ENCODE results near the gene NIT2.

Gene NIT2

DNA sequence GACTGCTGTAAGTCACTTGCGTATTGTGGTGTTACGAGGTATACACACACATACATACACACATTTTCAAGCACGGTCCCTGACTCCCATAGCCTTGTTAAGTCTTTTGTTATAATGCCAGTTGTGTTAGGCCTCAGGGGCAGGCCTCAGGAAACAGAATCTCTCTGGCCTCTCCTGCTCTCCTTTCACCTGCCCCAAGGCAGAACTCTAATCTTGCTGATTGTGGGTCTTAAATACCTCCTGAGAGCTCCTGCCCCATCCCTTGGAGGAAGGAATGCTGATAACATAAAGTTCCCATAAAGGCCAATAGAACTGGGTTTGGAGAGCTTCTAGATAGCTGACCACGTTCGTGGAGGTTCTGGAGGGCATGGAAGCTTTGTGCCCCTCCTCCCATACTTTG lies 3.9 kb upstream of the NIT2 start:
- Histone ChIP-seq H3K27me3 (ENCODE audit: insufficient read depth, poor library complexity, severe bottlenecking) (no peaks in the 10 kb centered on the region), H3K4me3 (replicated peaks; ENCODE audit: insufficient read depth, low read length) (no peak overlapping the region), H3K27ac (replicated peaks) (no peak overlapping the region)
- no peak for DNase-seq (ENCODE audit: low read depth in 1 of 2, low spot score in 1 of 2)
- TF ChIP-seq GABPA (IDR thresholded peaks at IDR 0.05; ENCODE audit: low read depth) (no peak), CTCF (IDR thresholded peaks at IDR 0.05; ENCODE audit: insufficient read depth, low read length) (no peak), SPI1 (IDR thresholded peaks at IDR 0.05; ENCODE audit: borderline replicate concordance, low read depth) (no peak), POLR2AphosphoS5 (IDR thresholded peaks at IDR 0.05; ENCODE audit: low read depth) (no peak)

DNA sequence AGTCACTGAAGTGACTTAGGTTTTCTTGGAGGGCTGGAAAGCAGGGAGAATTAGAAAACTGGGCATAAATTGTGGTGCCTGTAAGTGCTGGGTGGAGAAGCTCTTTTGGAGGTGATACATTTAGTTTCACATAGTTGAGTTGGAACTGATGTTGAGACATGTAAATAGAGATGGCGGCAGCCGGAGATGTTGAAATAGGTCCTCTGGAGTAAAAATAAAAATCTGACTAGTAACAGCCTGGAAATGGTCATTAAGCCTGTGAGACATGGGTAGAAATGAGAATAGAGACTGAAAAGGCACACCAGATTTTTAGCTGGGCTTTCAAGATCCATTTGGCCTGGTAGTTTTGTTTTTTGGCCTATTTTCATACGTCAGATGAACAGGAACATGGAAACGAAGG lies 2.9 kb upstream of the NIT2 start:
- TF ChIP-seq CTCF (IDR thresholded peaks at IDR 0.05; ENCODE audit: insufficient read depth, low read length) (no peak), SPI1 (IDR thresholded peaks at IDR 0.05; ENCODE audit: borderline replicate concordance, low read depth) (no peak), POLR2AphosphoS5 (IDR thresholded peaks at IDR 0.05; ENCODE audit: low read depth) (no peak), GABPA (IDR thresholded peaks at IDR 0.05; ENCODE audit: low read depth) (no peak), REST (IDR thresholded peaks at IDR 0.05; ENCODE audit: insufficient replicate concordance, low read depth) (no peak)
- H3K27me3 ChIP-seq (ENCODE audit: insufficient read depth, poor library complexity, severe bottlenecking), result no peaks in the 10 kb centered on the region
- H3K4me3 ChIP-seq (replicated peaks; ENCODE audit: insufficient read depth, low read length), result no peak overlapping the region
- no peak for DNase-seq (ENCODE audit: low read depth in 1 of 2, low spot score in 1 of 2)
- no peak overlapping the region for H3K27ac ChIP-seq (replicated peaks)

GRCh38 chr3:100333051-100333450 lies 1.5 kb upstream of the NIT2 start:
- no peak overlapping the region for H3K27ac ChIP-seq (replicated peaks)
- no peaks in the 10 kb centered on the region for H3K27me3 ChIP-seq (ENCODE audit: insufficient read depth, poor library complexity, severe bottlenecking)
- no peak for TF ChIP-seq SPI1 (IDR thresholded peaks at IDR 0.05; ENCODE audit: borderline replicate concordance, low read depth)
- TF ChIP-seq GABPA (IDR thresholded peaks at IDR 0.05; ENCODE audit: low read depth), result no peak
- TF ChIP-seq POLR2AphosphoS5 (IDR thresholded peaks at IDR 0.05; ENCODE audit: low read depth), result no peak
- TF ChIP-seq CTCF (IDR thresholded peaks at IDR 0.05; ENCODE audit: insufficient read depth, low read length), result no peak
- TF ChIP-seq REST (IDR thresholded peaks at IDR 0.05; ENCODE audit: insufficient replicate concordance, low read depth), result no peak
- no peak for DNase-seq (ENCODE audit: low read depth in 1 of 2, low spot score in 1 of 2)
- no peak overlapping the region for H3K4me3 ChIP-seq (replicated peaks; ENCODE audit: insufficient read depth, low read length)

- TF ChIP-seq SPI1 (IDR thresholded peaks at IDR 0.05; ENCODE audit: borderline replicate concordance, low read depth) (no peak), GABPA (IDR thresholded peaks at IDR 0.05; ENCODE audit: low read depth) (no peak), POLR2AphosphoS5 (IDR thresholded peaks at IDR 0.05; ENCODE audit: low read depth) (no peak), REST (IDR thresholded peaks at IDR 0.05; ENCODE audit: insufficient replicate concordance, low read depth) (no peak), CTCF (IDR thresholded peaks at IDR 0.05; ENCODE audit: insufficient read depth, low read length) (no peak)
- peak overlapping the region; percentile 27 for H3K27ac ChIP-seq (replicated peaks)
- H3K27me3 ChIP-seq (ENCODE audit: insufficient read depth, poor library complexity, severe bottlenecking), result no peaks in the 10 kb centered on the region
- H3K4me3 ChIP-seq (replicated peaks; ENCODE audit: insufficient read depth, low read length), result peak overlapping the region; percentile 72
- DNase-seq (ENCODE audit: low read depth in 1 of 2, low spot score in 1 of 2), result no peak
Measured at GRCh38 chr3:100333970-100334487, 528 bp upstream of the NIT2 start.

Measured in HL-60 (cell line).